ENCODE data around the gene SLC24A4. TPM values are rescaled to one million over a fixed set of nuclear protein-coding genes. Genes with fewer than 3 reads are reported as not detected.

Gene SLC24A4
- total RNA-seq, 1 donor from 2014 or later = not detected

DNA sequence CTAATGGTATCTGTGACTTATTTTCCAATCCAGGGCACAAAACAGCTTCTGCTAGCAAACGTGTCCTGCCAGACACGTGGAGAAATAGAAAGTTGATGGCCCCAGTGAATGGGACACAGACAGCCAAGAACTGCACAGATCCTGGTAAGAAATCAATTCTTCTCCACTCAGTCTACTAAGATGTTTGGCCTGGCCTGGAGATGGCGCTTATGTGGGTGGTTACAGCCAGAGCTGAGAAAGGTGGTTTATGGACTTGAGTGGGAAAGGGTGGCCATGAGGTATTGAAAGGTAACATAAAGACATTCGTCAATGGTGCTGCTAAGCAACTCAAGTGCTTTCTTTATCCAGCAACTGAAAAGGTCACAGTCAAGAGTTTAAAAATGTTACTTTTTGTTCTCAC, 2.9 kb downstream of the SLC24A4 start:
- peaks cover 40% of the 10 kb centered on the region for H3K27me3 ChIP-seq (ENCODE audit: control insufficient read depth, insufficient read depth, low read length)
- TF ChIP-seq, protein P1, sequence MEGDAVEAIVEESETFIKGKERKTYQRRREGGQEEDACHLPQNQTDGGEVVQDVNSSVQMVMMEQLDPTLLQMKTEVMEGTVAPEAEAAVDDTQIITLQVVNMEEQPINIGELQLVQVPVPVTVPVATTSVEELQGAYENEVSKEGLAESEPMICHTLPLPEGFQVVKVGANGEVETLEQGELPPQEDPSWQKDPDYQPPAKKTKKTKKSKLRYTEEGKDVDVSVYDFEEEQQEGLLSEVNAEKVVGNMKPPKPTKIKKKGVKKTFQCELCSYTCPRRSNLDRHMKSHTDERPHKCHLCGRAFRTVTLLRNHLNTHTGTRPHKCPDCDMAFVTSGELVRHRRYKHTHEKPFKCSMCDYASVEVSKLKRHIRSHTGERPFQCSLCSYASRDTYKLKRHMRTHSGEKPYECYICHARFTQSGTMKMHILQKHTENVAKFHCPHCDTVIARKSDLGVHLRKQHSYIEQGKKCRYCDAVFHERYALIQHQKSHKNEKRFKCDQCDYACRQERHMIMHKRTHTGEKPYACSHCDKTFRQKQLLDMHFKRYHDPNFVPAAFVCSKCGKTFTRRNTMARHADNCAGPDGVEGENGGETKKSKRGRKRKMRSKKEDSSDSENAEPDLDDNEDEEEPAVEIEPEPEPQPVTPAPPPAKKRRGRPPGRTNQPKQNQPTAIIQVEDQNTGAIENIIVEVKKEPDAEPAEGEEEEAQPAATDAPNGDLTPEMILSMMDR (IDR thresholded peaks at IDR 0.05; ENCODE audit: insufficient read depth, low read length, severe bottlenecking) = peak; percentile 4
- FAIRE-seq (no peak), DNase-seq (ENCODE audit: low read depth) (no peak)
- no peak overlapping the region for H3K4me3 ChIP-seq (ENCODE audit: low read depth, low read length)
- no peaks in the 10 kb centered on the region for H3K36me3 ChIP-seq (ENCODE audit: control insufficient read depth, insufficient read depth, low read length)

DNA sequence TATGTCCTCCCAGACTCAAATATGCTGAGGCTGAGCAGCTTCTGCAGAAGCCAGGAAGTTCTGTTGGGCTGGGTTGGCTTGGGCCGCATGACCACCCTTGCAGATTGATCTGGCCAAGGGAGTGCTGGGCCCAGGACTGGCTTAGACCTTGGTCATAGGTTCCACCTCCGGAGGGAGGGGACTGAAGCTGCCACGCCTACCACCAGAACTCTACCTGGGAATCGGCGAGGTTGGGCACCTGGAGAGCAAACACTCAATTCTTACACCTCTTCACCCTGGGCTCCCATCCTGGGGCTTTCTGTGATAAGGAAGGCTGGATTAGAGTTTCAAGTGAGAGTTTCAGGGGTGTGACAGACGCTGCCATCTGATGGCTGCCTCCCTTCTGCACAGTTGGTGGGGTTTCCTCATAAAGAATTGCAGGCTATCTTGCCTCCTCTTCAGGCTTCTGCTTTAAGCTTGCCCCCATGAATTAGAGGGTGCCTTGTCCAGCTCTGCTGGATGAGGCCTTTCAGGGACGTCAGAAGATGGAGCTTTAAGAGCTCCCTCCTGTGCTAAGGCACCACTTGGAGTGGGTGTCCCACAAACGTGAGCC, 5.8 kb downstream of the SLC24A4 start:
- FAIRE-seq (no peak), DNase-seq (ENCODE audit: low read depth) (no peak)
- H3K27me3 ChIP-seq (ENCODE audit: control insufficient read depth, insufficient read depth, low read length) = peaks cover 22% of the 10 kb centered on the region
- TF ChIP-seq, protein P1 (IDR thresholded peaks at IDR 0.05; ENCODE audit: insufficient read depth, low read length, severe bottlenecking) = no peak
- no peaks in the 10 kb centered on the region for H3K36me3 ChIP-seq (ENCODE audit: control insufficient read depth, insufficient read depth, low read length)
- no peak overlapping the region for H3K4me3 ChIP-seq (ENCODE audit: low read depth, low read length)

DNA sequence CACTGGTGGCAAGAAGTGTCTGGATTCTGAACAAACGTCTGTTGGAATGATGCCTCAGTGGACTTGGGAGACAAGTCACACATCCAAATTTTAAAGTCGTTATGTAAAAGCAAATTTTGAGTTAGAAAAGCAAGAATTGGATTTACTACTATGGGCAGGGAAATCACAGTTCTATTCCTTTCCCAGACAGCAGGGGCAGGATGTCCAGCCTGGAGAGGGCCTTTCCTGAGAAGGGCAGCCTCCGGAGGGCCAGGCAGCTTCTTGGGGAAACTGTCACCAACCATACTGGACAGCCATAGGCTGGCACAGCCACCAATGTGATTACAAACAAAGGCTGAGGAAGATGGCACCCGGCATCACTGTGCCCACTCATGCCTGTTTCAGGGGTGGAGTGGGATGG, 11.1 kb downstream of the SLC24A4 start:
- no peak for DNase-seq (ENCODE audit: low read depth)
- no peak overlapping the region for H3K4me3 ChIP-seq (ENCODE audit: low read depth, low read length)
- H3K27me3 ChIP-seq (ENCODE audit: control insufficient read depth, insufficient read depth, low read length) = peaks cover 12% of the 10 kb centered on the region
- no peaks in the 10 kb centered on the region for H3K36me3 ChIP-seq (ENCODE audit: control insufficient read depth, insufficient read depth, low read length)
- peak; percentile 13 for FAIRE-seq
- TF ChIP-seq, protein P1 (IDR thresholded peaks at IDR 0.05; ENCODE audit: insufficient read depth, low read length, severe bottlenecking) = no peak

DNA sequence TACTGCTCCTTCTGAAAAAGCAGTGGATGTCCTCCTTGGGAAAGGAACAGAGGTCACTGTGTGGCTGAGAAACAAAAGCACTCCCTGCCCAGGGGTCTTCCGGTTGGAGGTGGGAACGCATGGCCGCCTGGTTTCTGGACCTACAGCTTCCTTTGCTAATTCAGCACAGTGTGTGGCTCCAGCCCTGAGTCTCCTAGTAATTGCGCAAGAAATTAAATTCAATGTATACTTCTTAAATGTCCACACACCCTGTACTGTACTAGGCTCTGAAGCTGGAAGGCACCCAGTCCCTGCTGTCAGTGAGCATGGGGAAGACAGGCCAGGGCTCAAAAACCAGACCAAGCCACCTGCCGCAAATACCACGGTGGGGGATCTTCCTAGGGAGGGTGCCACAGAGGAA, 13.4 kb downstream of the SLC24A4 start:
- no peak for FAIRE-seq
- H3K4me3 ChIP-seq (ENCODE audit: low read depth, low read length) = no peak overlapping the region
- TF ChIP-seq, protein P1 (IDR thresholded peaks at IDR 0.05; ENCODE audit: insufficient read depth, low read length, severe bottlenecking) = no peak
- H3K27me3 ChIP-seq (ENCODE audit: control insufficient read depth, insufficient read depth, low read length) = peaks cover 15% of the 10 kb centered on the region
- DNase-seq (ENCODE audit: low read depth) = no peak
- no peaks in the 10 kb centered on the region for H3K36me3 ChIP-seq (ENCODE audit: control insufficient read depth, insufficient read depth, low read length)

DNA sequence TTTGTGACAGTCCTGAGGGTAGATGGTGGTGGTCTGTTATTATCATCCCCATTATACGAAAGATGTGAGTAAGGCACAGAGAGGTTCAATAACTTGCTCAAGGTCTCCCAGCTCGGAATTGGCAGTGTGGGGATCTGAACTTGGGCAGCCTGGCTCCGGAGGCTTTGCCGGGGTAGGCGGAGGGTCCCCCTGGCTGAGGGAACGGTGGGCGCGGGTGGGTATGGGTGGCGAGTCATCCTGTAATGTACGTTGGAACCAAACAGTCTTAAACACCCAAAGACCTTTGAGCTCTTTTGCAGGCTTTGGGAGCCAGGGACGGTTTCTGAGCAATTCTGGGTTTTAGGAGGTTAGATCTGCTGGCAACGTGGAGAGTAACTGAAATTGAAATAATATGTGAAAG, 16.5 kb downstream of the SLC24A4 start:
- peak; percentile 82 for FAIRE-seq
- Histone ChIP-seq H3K36me3 (ENCODE audit: control insufficient read depth, insufficient read depth, low read length) (no peaks in the 10 kb centered on the region), H3K4me3 (ENCODE audit: low read depth, low read length) (no peak overlapping the region), H3K27me3 (ENCODE audit: control insufficient read depth, insufficient read depth, low read length) (peaks cover 15% of the 10 kb centered on the region)
- TF ChIP-seq, protein P1 (IDR thresholded peaks at IDR 0.05; ENCODE audit: insufficient read depth, low read length, severe bottlenecking) = no peak
- no peak for DNase-seq (ENCODE audit: low read depth)

DNA sequence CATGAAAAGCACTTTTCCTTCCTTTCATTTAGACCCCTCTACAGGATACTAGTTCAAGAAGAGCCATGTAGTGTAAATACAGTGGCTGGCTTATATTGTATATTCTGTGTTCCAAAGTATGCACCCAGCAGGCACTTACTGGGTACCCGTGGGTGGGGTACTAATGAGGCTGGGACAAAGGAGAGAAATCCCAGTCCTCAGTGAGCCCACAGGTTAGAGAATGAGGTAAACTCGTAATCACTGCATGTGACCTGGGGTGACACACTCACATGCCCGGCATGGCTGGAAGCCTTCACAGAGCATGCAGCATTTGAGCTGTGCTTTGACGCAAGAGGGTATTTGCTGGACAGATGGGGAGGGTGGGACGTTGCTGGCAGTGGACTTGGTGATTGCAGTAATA, 17.1 kb downstream of the SLC24A4 start:
- Histone ChIP-seq H3K27me3 (ENCODE audit: control insufficient read depth, insufficient read depth, low read length) (peaks cover 16% of the 10 kb centered on the region), H3K4me3 (ENCODE audit: low read depth, low read length) (no peak overlapping the region), H3K36me3 (ENCODE audit: control insufficient read depth, insufficient read depth, low read length) (no peaks in the 10 kb centered on the region)
- DNase-seq (ENCODE audit: low read depth) = no peak
- FAIRE-seq = no peak
- TF ChIP-seq, protein P1 (IDR thresholded peaks at IDR 0.05; ENCODE audit: insufficient read depth, low read length, severe bottlenecking) = no peak

All from bronchial epithelial cell (primary cell).